ENCODE measurements around the gene BACE1.

Gene BACE1

GRCh38 chr11:117309310-117309709 is 6.7 kb downstream of the BACE1 start:
- no peaks in the 10 kb centered on the region for H3K4me1 ChIP-seq (ENCODE audit: control insufficient read depth, insufficient read depth, low read length, unreplicated experiment)
- H3K27ac ChIP-seq (ENCODE audit: low read depth, low read length) = no peak overlapping the region
- peaks cover 10% of the 10 kb centered on the region for H3K79me2 ChIP-seq (ENCODE audit: control insufficient read depth, insufficient read depth, low read length, unreplicated experiment)
- H2AFZ ChIP-seq (ENCODE audit: low read length, unreplicated experiment) = no peak overlapping the region
- no peaks in the 10 kb centered on the region for H3K36me3 ChIP-seq (ENCODE audit: insufficient read depth, low read length)
- H3K27me3 ChIP-seq (ENCODE audit: insufficient read depth, low read length) = no peaks in the 10 kb centered on the region
- no peak overlapping the region for H3K4me3 ChIP-seq (ENCODE audit: low read depth, low read length)

- H3K36me3 ChIP-seq (ENCODE audit: insufficient read depth, low read length) = no peaks in the 10 kb centered on the region
- H3K27me3 ChIP-seq (ENCODE audit: insufficient read depth, low read length) = no peaks in the 10 kb centered on the region
- H2AFZ ChIP-seq (ENCODE audit: low read length, unreplicated experiment) = no peak overlapping the region
- no peaks in the 10 kb centered on the region for H3K79me2 ChIP-seq (ENCODE audit: control insufficient read depth, insufficient read depth, low read length, unreplicated experiment)
- no peak overlapping the region for H3K27ac ChIP-seq (ENCODE audit: low read depth, low read length)
- H3K4me1 ChIP-seq (ENCODE audit: control insufficient read depth, insufficient read depth, low read length, unreplicated experiment) = no peaks in the 10 kb centered on the region
- no peak overlapping the region for H3K4me3 ChIP-seq (ENCODE audit: low read depth, low read length)
These were observed 10.9 kb downstream of the BACE1 start for GRCh38 chr11:117305145-117305544.

GRCh38 chr11:117303646-117304315 is 12.3 kb downstream of the BACE1 start:
- H3K36me3 ChIP-seq (ENCODE audit: insufficient read depth, low read length) = no peaks in the 10 kb centered on the region
- H3K79me2 ChIP-seq (ENCODE audit: control insufficient read depth, insufficient read depth, low read length, unreplicated experiment) = no peaks in the 10 kb centered on the region
- H3K27ac ChIP-seq (ENCODE audit: low read depth, low read length) = no peak overlapping the region
- H3K4me3 ChIP-seq (ENCODE audit: low read depth, low read length) = no peak overlapping the region
- no peaks in the 10 kb centered on the region for H3K27me3 ChIP-seq (ENCODE audit: insufficient read depth, low read length)
- H3K4me1 ChIP-seq (ENCODE audit: control insufficient read depth, insufficient read depth, low read length, unreplicated experiment) = no peaks in the 10 kb centered on the region
- H2AFZ ChIP-seq (ENCODE audit: low read length, unreplicated experiment) = no peak overlapping the region

GRCh38 chr11:117303101-117303500 is 13.0 kb downstream of the BACE1 start:
- no peaks in the 10 kb centered on the region for H3K27me3 ChIP-seq (ENCODE audit: insufficient read depth, low read length)
- no peak overlapping the region for H2AFZ ChIP-seq (ENCODE audit: low read length, unreplicated experiment)
- no peaks in the 10 kb centered on the region for H3K36me3 ChIP-seq (ENCODE audit: insufficient read depth, low read length)
- no peaks in the 10 kb centered on the region for H3K4me1 ChIP-seq (ENCODE audit: control insufficient read depth, insufficient read depth, low read length, unreplicated experiment)
- H3K4me3 ChIP-seq (ENCODE audit: low read depth, low read length) = no peak overlapping the region
- no peak overlapping the region for H3K27ac ChIP-seq (ENCODE audit: low read depth, low read length)
- no peaks in the 10 kb centered on the region for H3K79me2 ChIP-seq (ENCODE audit: control insufficient read depth, insufficient read depth, low read length, unreplicated experiment)

- Histone ChIP-seq H3K27ac (ENCODE audit: low read depth, low read length) (no peak overlapping the region), H3K36me3 (ENCODE audit: insufficient read depth, low read length) (no peaks in the 10 kb centered on the region)
These were observed 13.8 kb downstream of the BACE1 start for GRCh38 chr11:117302228-117302627.

GRCh38 chr11:117300773-117301172 is 15.3 kb downstream of the BACE1 start:
- Histone ChIP-seq H3K36me3 (ENCODE audit: insufficient read depth, low read length) (no peaks in the 10 kb centered on the region), H3K4me1 (ENCODE audit: control insufficient read depth, insufficient read depth, low read length, unreplicated experiment) (no peaks in the 10 kb centered on the region), H3K27me3 (ENCODE audit: insufficient read depth, low read length) (no peaks in the 10 kb centered on the region), H2AFZ (ENCODE audit: low read length, unreplicated experiment) (no peak overlapping the region), H3K79me2 (ENCODE audit: control insufficient read depth, insufficient read depth, low read length, unreplicated experiment) (no peaks in the 10 kb centered on the region), H3K4me3 (ENCODE audit: low read depth, low read length) (no peak overlapping the region), H3K27ac (ENCODE audit: low read depth, low read length) (no peak overlapping the region)

More at GRCh38 chr11:117302228-117302627, 13.8 kb downstream of the BACE1 start:
- Histone ChIP-seq H2AFZ (ENCODE audit: low read length, unreplicated experiment) (no peak overlapping the region), H3K4me3 (ENCODE audit: low read depth, low read length) (no peak overlapping the region), H3K4me1 (ENCODE audit: control insufficient read depth, insufficient read depth, low read length, unreplicated experiment) (no peaks in the 10 kb centered on the region), H3K79me2 (ENCODE audit: control insufficient read depth, insufficient read depth, low read length, unreplicated experiment) (no peaks in the 10 kb centered on the region), H3K27me3 (ENCODE audit: insufficient read depth, low read length) (no peaks in the 10 kb centered on the region)

- no peaks in the 10 kb centered on the region for H3K27me3 ChIP-seq (ENCODE audit: insufficient read depth, low read length)
- no peaks in the 10 kb centered on the region for H3K79me2 ChIP-seq (ENCODE audit: control insufficient read depth, insufficient read depth, low read length, unreplicated experiment)
- H3K4me1 ChIP-seq (ENCODE audit: control insufficient read depth, insufficient read depth, low read length, unreplicated experiment) = no peaks in the 10 kb centered on the region
- H3K27ac ChIP-seq (ENCODE audit: low read depth, low read length) = no peak overlapping the region
- H3K4me3 ChIP-seq (ENCODE audit: low read depth, low read length) = no peak overlapping the region
- no peaks in the 10 kb centered on the region for H3K36me3 ChIP-seq (ENCODE audit: insufficient read depth, low read length)
- no peak overlapping the region for H2AFZ ChIP-seq (ENCODE audit: low read length, unreplicated experiment)
These were observed 15.8 kb downstream of the BACE1 start for GRCh38 chr11:117300283-117300663.

GRCh38 chr11:117299351-117300282 is 16.4 kb downstream of the BACE1 start:
- H3K79me2 ChIP-seq (ENCODE audit: control insufficient read depth, insufficient read depth, low read length, unreplicated experiment) = no peaks in the 10 kb centered on the region
- no peak overlapping the region for H2AFZ ChIP-seq (ENCODE audit: low read length, unreplicated experiment)
- H3K27ac ChIP-seq (ENCODE audit: low read depth, low read length) = no peak overlapping the region
- no peak overlapping the region for H3K4me3 ChIP-seq (ENCODE audit: low read depth, low read length)
- H3K27me3 ChIP-seq (ENCODE audit: insufficient read depth, low read length) = no peaks in the 10 kb centered on the region
- no peaks in the 10 kb centered on the region for H3K4me1 ChIP-seq (ENCODE audit: control insufficient read depth, insufficient read depth, low read length, unreplicated experiment)
- H3K36me3 ChIP-seq (ENCODE audit: insufficient read depth, low read length) = no peaks in the 10 kb centered on the region

- Histone ChIP-seq H2AFZ (ENCODE audit: low read length, unreplicated experiment) (no peak overlapping the region), H3K36me3 (ENCODE audit: insufficient read depth, low read length) (no peaks in the 10 kb centered on the region), H3K27ac (ENCODE audit: low read depth, low read length) (no peak overlapping the region), H3K27me3 (ENCODE audit: insufficient read depth, low read length) (no peaks in the 10 kb centered on the region), H3K4me3 (ENCODE audit: low read depth, low read length) (no peak overlapping the region), H3K4me1 (ENCODE audit: control insufficient read depth, insufficient read depth, low read length, unreplicated experiment) (no peaks in the 10 kb centered on the region), H3K79me2 (ENCODE audit: control insufficient read depth, insufficient read depth, low read length, unreplicated experiment) (no peaks in the 10 kb centered on the region)
These were observed 17.9 kb downstream of the BACE1 start for GRCh38 chr11:117298195-117298594.

GRCh38 chr11:117296881-117297280 is 19.2 kb downstream of the BACE1 start:
- no peaks in the 10 kb centered on the region for H3K4me1 ChIP-seq (ENCODE audit: control insufficient read depth, insufficient read depth, low read length, unreplicated experiment)
- no peak overlapping the region for H3K4me3 ChIP-seq (ENCODE audit: low read depth, low read length)
- no peak overlapping the region for H3K27ac ChIP-seq (ENCODE audit: low read depth, low read length)
- H3K27me3 ChIP-seq (ENCODE audit: insufficient read depth, low read length) = no peaks in the 10 kb centered on the region
- no peaks in the 10 kb centered on the region for H3K79me2 ChIP-seq (ENCODE audit: control insufficient read depth, insufficient read depth, low read length, unreplicated experiment)
- H3K36me3 ChIP-seq (ENCODE audit: insufficient read depth, low read length) = 0 out of 2 replicates have a peak, but pooled peaks cover 2% of the 10 kb centered on the region
- no peak overlapping the region for H2AFZ ChIP-seq (ENCODE audit: low read length, unreplicated experiment)

Measured in ACC112 (cell line).